ENCODE data around the gene AOC1. TPM values are rescaled to one million over a fixed set of nuclear protein-coding genes. Genes with fewer than 3 reads are reported as not detected.
"Not testable (repeated sequence)": the region's sequence is repeated elsewhere in the genome, so short reads cannot be mapped to it uniquely, and the experiment has no call there.

The AOC1 gene
- total RNA-seq, 3 donors from 2014 or later: 249 to 756 (median 606) TPM

DNA sequence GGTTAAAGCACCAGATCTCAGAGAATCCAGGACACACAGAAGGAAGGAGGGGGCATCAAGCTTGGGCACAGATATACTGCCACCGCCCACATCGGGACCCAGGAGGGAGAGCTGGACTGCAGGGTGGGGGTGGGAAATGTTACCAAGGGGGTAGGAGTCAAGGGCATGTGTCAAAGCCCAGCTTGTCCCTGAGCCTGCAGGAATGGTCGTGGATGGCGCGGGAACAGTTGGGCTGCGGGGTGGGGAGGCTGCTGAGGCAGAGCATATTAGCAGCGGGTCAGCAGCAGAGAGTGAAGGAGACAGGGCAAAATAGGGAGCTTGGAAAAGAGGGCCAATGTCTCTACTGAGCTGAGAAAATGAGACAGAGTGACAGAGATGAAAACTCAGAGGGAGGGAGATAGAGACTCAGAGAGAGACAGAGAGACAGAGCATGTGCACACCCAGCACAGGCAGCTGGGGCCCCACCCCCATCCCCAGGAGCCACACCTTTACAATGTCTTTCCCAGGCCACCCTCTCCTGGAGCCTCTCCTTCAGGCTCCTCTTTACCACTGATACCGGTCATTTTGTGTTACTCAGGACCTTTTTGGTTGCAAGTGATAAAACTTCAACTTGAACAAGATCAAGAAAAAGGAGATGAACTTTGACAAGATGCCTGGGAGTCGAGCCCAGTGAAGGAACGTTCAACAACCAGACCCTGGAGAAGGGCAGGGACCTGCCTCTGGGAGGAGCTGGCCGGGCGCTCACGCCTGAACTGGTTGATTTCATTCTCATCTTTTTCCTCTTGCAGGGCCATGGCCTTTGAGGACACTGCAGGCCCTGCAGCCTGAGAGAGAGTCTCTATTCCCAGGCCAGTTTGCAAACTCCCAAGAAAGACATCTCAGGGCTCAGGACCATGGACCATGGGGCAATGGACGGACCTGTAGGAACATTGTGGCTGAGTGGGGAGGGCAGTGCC, 50.0 kb downstream of the AOC1 start:
- DNase-seq (peak; percentile 73 to 77 (median 74)), ATAC-seq (peak; percentile 75)
- intact Hi-C loops (cut with DNase I, micrococcal nuclease): no loop called here
- Histone ChIP-seq H3K4me1 (ENCODE audit: low read depth) (peaks cover 39% of the 10 kb centered on the region), H3K4me3 (no peak overlapping the region), H3K9me3 (no peaks in the 10 kb centered on the region), H3K36me3 (ENCODE audit: low read depth) (no peaks in the 10 kb centered on the region)
- TF ChIP-seq, protein P1, sequence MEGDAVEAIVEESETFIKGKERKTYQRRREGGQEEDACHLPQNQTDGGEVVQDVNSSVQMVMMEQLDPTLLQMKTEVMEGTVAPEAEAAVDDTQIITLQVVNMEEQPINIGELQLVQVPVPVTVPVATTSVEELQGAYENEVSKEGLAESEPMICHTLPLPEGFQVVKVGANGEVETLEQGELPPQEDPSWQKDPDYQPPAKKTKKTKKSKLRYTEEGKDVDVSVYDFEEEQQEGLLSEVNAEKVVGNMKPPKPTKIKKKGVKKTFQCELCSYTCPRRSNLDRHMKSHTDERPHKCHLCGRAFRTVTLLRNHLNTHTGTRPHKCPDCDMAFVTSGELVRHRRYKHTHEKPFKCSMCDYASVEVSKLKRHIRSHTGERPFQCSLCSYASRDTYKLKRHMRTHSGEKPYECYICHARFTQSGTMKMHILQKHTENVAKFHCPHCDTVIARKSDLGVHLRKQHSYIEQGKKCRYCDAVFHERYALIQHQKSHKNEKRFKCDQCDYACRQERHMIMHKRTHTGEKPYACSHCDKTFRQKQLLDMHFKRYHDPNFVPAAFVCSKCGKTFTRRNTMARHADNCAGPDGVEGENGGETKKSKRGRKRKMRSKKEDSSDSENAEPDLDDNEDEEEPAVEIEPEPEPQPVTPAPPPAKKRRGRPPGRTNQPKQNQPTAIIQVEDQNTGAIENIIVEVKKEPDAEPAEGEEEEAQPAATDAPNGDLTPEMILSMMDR (IDR thresholded peaks at IDR 0.05): no peak

DNA sequence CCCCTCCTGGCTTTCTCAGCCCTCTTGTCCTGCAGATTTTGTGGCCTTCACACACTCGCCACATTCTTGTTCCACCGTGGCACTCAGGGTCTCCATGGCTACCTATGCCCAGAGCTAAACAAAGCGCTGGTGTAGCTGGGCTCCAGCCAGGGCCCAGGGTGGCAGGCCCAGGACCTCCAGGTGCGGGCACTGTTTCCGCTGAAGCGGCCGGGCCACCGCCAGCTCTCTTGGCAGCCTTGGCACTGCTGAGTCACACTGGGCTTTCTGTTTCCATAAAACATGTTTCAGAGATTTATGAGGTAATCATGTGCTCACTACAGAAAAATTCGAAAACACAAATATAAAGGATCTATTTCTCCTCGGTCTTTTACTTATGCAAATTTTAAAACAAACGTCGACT, 51.3 kb downstream of the AOC1 start:
- intact Hi-C loops (cut with DNase I, micrococcal nuclease): no loop called here
- Histone ChIP-seq H3K4me3 (no peak overlapping the region), H3K4me1 (ENCODE audit: low read depth) (peaks cover 39% of the 10 kb centered on the region), H3K9me3 (no peaks in the 10 kb centered on the region), H3K36me3 (ENCODE audit: low read depth) (no peaks in the 10 kb centered on the region)
- TF ChIP-seq, protein P1 (IDR thresholded peaks at IDR 0.05): no peak
- ATAC-seq (peak; percentile 70), DNase-seq (peak; percentile 77 to 82 (median 80))

DNA sequence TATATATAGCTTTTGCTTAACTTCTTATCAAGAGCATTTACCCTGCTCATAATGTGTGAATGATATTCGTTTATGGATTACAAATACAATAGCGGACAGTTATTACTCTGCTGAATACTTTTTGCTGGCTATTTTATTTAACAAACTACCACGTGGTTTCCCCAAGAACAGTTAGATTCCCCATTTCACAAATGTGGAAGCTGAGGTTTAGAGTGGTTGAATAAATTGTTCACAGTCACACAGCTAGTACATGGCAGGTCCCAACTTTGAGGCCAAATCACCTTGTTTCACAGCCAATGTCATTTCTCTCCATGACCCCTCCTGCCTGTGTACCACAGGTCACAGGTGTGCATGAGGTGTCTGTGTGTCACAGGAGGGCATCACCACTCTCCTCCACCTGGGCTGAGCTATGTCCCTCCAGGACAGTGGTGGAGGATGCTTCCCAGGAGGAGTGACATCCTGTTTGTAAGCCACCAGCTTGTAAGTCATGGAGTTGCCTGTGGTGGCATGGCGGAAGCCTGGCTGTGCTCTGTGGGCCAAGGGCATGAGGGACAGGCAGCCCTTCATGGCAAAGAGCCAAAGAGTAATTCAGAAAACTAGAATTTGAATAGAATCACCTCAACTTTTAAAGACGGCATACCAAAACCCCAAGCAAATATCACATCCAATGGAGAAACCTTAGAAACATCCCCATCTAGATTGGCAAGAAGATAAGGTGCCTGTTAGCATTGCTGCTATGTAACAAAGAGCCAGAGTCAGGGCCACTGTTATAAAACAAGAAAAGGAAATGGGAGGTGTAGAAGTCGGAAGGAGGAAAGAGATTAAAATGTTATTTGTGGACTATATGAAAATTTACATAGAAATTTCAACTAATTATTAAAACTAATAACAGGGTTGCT, 51.9 kb downstream of the AOC1 start:
- H3K9me3 ChIP-seq: no peaks in the 10 kb centered on the region
- intact Hi-C loops (cut with DNase I, micrococcal nuclease): no loop called here
- ATAC-seq (no peak), DNase-seq (no peak)
- no peaks in the 10 kb centered on the region for H3K36me3 ChIP-seq (ENCODE audit: low read depth)
- TF ChIP-seq, protein P1 (IDR thresholded peaks at IDR 0.05): no peak
- peaks cover 39% of the 10 kb centered on the region for H3K4me1 ChIP-seq (ENCODE audit: low read depth)
- H3K4me3 ChIP-seq: no peak overlapping the region

DNA sequence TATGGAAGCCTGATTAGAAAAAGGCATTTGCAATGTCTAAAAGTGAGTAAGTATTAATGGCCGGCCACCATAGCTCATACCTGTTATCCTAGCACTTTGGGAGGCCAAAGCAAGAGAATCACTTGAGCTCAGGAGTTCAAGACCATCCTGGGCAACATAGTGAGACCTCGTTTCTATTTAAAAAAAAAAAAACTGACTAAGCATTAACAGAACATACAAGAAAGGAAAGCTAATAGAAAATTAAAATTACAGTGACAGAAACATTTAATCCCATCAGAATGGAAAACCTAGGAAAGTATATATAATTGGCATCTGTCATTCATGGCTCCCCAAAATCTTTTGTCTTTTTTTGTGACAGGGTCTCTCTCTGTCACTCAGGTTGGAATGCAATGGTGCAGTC, 55.9 kb downstream of the AOC1 start:
- DNase-seq: no peak
- no peak for ATAC-seq
- H3K9me3 ChIP-seq: no peaks in the 10 kb centered on the region
- no peaks in the 10 kb centered on the region for H3K36me3 ChIP-seq (ENCODE audit: low read depth)
- TF ChIP-seq, protein P1 (IDR thresholded peaks at IDR 0.05): no peak
- intact Hi-C loops (cut with DNase I, micrococcal nuclease): no loop called here
- H3K4me3 ChIP-seq: no peak overlapping the region
- peaks cover 12% of the 10 kb centered on the region for H3K4me1 ChIP-seq (ENCODE audit: low read depth)

DNA sequence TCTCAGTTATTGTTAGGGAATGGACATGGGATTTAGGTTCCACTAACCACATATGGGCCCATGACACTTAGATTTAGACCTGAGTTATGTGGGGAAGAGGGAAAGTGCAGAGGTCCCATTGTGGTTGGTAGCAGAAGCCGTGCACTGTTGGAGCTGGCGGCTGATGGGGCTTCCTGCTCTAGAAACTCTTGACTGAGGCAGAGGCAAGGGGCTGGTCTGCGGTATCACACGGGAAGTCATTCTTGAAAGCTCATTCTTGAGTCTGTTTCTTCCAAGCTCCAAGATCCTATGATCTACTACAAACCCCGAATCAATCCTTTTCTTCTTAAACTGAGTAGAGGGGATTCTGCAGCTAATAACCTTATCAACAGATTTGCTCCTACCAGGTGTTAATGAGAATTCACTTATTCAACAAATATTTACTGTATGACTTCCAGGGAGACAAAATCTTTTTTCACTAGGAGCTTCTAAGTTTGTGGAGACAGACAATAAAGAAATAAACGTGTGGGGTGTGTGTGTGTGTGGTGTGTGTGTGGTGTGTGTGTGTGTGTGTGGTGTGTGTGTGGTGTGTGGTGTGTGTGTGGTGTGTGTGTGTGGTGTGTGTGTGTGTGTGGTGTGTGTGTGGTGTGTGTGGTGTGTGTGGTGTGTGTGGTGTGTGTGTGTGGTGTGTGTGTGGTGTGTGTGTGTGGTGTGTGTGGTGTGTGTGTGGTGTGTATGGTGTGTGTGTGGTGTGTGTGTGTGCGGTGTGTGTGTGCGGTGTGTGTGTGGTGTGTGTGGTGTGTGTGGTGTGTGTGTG, 57.1 kb downstream of the AOC1 start:
- intact Hi-C loops (cut with DNase I, micrococcal nuclease): no loop called here
- DNase-seq: no peak

DNA sequence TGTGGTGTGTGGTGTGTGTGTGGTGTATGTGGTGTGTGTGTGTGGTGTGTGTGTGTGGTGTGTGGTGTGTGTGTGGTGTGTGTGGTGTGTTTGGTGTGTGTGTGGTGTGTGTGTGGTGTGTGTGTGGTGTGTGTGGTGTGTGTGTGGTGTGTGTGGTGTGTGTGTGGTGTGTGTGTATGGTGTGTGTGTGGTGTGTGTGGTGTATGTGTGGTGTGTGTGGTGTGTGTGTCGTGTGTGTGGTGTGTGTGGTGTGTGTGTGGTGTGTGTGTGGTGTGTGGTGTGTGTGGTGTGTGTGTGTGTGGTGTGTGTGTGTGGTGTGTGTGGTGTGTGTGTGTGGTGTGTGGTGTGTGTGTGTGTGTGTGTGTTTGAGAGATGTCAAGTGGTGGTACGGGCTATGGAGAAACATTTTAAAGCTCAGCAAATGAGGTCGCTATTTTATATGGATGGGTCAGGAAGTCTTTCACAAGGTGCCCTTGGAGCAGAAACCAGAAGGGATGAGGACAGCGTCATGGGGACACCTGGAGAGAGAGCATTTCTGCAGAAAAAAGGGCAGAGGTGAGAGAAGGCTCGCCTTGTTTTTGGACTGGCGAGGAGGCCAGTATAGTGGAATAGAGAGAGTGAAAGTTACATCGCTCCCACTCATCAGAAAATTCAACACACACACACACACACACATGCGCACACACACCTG, 58.1 kb downstream of the AOC1 start:
- H3K9me3 ChIP-seq; DNase-seq; H3K4me3 ChIP-seq; intact Hi-C loops (cut with DNase I, micrococcal nuclease); ATAC-seq; H3K36me3 ChIP-seq (ENCODE audit: low read depth); H3K4me1 ChIP-seq (ENCODE audit: low read depth): not testable (repeated sequence)

More for the DNA sequence above, 57.1 kb downstream of the AOC1 start:
- Histone ChIP-seq H3K4me3 (no peak overlapping the region), H3K9me3 (no peaks in the 10 kb centered on the region), H3K4me1 (ENCODE audit: low read depth) (peaks cover 1% of the 10 kb centered on the region), H3K36me3 (ENCODE audit: low read depth) (no peaks in the 10 kb centered on the region)
- TF ChIP-seq, protein P1 (IDR thresholded peaks at IDR 0.05): no peak
- ATAC-seq: no peak
